DMS153 treated with DMSO at 0.1 percent for 48 hours (cell line): Measurements from ENCODE around the gene NSMCE3.
A peak's percentile ranks its signal among the peaks of the same experiment; 100 is the strongest.

Source experiments
- DNase-seq: peaks from one replicate; lab custom pipeline; 2025; ENCODE audit not compliant: unreplicated experiment; lab: John Stamatoyannopoulos, UW

The NSMCE3 gene

GRCh38 chr15:29269485-29270168 lies at the start of gene NSMCE3:
TSS of gene NSMCE3 (minus strand) at chr15:29269822. CDS start at chr15:29269705, 117 bp downstream.
- peak; percentile 30 for DNase-seq

GRCh38 chr15:29316422-29316821 lies 46.8 kb upstream of the NSMCE3 start:
- no peak for DNase-seq

GRCh38 chr15:29312387-29312786 lies 42.8 kb upstream of the NSMCE3 start:
- DNase-seq: no peak

GRCh38 chr15:29311696-29312095 lies 42.1 kb upstream of the NSMCE3 start:
- no peak for DNase-seq

- no peak for DNase-seq
These were observed 39.5 kb upstream of the NSMCE3 start for GRCh38 chr15:29309139-29309538.

GRCh38 chr15:29308299-29308698 lies 38.7 kb upstream of the NSMCE3 start:
- no peak for DNase-seq

- DNase-seq: no peak
These were observed 35.9 kb upstream of the NSMCE3 start for GRCh38 chr15:29305556-29305955.

- no peak for DNase-seq
These were observed 33.2 kb upstream of the NSMCE3 start for GRCh38 chr15:29302871-29303270.

- DNase-seq: no peak
These were observed 30.2 kb upstream of the NSMCE3 start for GRCh38 chr15:29299784-29300183.

GRCh38 chr15:29299331-29299730 lies 29.7 kb upstream of the NSMCE3 start:
- DNase-seq: no peak

- no peak for DNase-seq
These were observed 25.2 kb upstream of the NSMCE3 start for GRCh38 chr15:29294732-29295325.

- no peak for DNase-seq
These were observed 21.6 kb upstream of the NSMCE3 start for GRCh38 chr15:29291067-29291845.

- DNase-seq: no peak
These were observed 19.6 kb upstream of the NSMCE3 start for GRCh38 chr15:29289173-29289572.

GRCh38 chr15:29285386-29285785 lies 15.8 kb upstream of the NSMCE3 start:
- DNase-seq: no peak

GRCh38 chr15:29283381-29283780 lies 13.8 kb upstream of the NSMCE3 start:
- no peak for DNase-seq

- no peak for DNase-seq
These were observed 10.9 kb upstream of the NSMCE3 start for GRCh38 chr15:29280514-29280913.

GRCh38 chr15:29278436-29279105 lies 8.9 kb upstream of the NSMCE3 start:
- DNase-seq: no peak

- DNase-seq: no peak
These were observed 6.7 kb upstream of the NSMCE3 start for GRCh38 chr15:29276366-29276765.

- DNase-seq: no peak
These were observed 6.2 kb upstream of the NSMCE3 start for GRCh38 chr15:29275855-29276254.

- no peak for DNase-seq
These were observed 5.3 kb upstream of the NSMCE3 start for GRCh38 chr15:29274946-29275345.

- no peak for DNase-seq
These were observed 2.6 kb upstream of the NSMCE3 start for GRCh38 chr15:29272219-29272618.

- no peak for DNase-seq
These were observed 1.4 kb upstream of the NSMCE3 start for GRCh38 chr15:29270976-29271375.
